Erythroblast (primary cell): ENCODE data around the gene MAP2K4.
"Not testable (repeated sequence)": the region's sequence is repeated elsewhere in the genome, so short reads cannot be mapped to it uniquely, and the experiment has no call there.

ENCODE experiments used
- GATA1 ChIP-seq: IDR thresholded peaks from 2 replicates; pipeline ENCODE4 v1.6.1; 2011; ENCODE audit warnings: low read depth, mild to moderate bottlenecking, control low read depth, low read length, moderate library complexity
- POLR2A ChIP-seq: IDR thresholded peaks from 2 replicates; pipeline ENCODE4 v1.6.1; 2011; ENCODE audit warnings: mild to moderate bottlenecking, low read length

- not testable (repeated sequence) for TF ChIP-seq POLR2A, GATA1
These were observed 47.9 kb upstream of the MAP2K4 start for GRCh38 chr17:11972741-11973140.
